GM15510 (cell line): ENCODE data around the gene PANX2.

Experiments used
- POLR2A ChIP-seq: IDR thresholded peaks from 3 replicates; pipeline ENCODE4 v1.6.1; 2011; ENCODE audit warnings: borderline replicate concordance; ENCODE audit not compliant: insufficient read length; ENCODE audit errors: extremely low read depth

The PANX2 gene

GRCh38 chr22:50207383-50208140 lies 37.0 kb downstream of the PANX2 start:
- no peak for TF ChIP-seq POLR2A

- no peak for TF ChIP-seq POLR2A
These were observed 38.0 kb downstream of the PANX2 start for GRCh38 chr22:50208430-50208938.

- no peak for TF ChIP-seq POLR2A
These were observed 38.7 kb downstream of the PANX2 start for GRCh38 chr22:50208939-50209892.

GRCh38 chr22:50209893-50210292 lies 39.4 kb downstream of the PANX2 start:
- no peak for TF ChIP-seq POLR2A

- TF ChIP-seq POLR2A, result no peak
These were observed 40.0 kb downstream of the PANX2 start for GRCh38 chr22:50210378-50211139.

GRCh38 chr22:50211147-50211546 lies 40.6 kb downstream of the PANX2 start:
- no peak for TF ChIP-seq POLR2A

- no peak for TF ChIP-seq POLR2A
These were observed 42.7 kb downstream of the PANX2 start for GRCh38 chr22:50213263-50213662.

GRCh38 chr22:50215297-50216054 lies 44.9 kb downstream of the PANX2 start:
- no peak for TF ChIP-seq POLR2A

- TF ChIP-seq POLR2A, result no peak
These were observed 45.6 kb downstream of the PANX2 start for GRCh38 chr22:50216055-50216683.

- no peak for TF ChIP-seq POLR2A
These were observed 46.4 kb downstream of the PANX2 start for GRCh38 chr22:50216684-50217520.

GRCh38 chr22:50217543-50218152 lies 47.1 kb downstream of the PANX2 start:
- no peak for TF ChIP-seq POLR2A
